NCI-H1105 (cell line): Measurements from ENCODE around the gene CAMK1D.
"Not testable (repeated sequence)": the region's sequence is repeated elsewhere in the genome, so short reads cannot be mapped to it uniquely, and the experiment has no call there.

Source experiments
- DNase-seq: peaks from one replicate; lab custom pipeline; 2025; lab: John Stamatoyannopoulos, UW

CAMK1D gene

DNA sequence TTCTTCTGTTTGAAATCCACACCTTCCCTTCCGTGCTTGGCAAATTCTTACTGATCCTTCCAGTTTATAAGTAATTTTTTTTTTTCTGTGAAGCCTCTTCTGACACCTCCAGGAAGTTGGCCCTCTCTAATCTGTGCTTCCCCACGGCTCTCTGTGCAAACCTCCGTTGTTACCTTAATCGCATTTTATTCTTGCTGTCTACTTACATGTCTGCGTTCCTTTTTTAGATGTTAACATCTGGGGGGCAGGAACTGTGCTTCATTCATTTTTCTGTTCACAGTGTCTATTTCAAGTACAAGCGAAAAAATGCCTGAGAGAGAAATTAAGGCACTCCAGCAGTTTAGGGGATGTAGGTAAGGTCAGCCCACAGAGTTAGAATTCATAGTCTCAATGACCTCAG, 8.4 kb upstream of the CAMK1D start:
- DNase-seq, result no peak

DNA sequence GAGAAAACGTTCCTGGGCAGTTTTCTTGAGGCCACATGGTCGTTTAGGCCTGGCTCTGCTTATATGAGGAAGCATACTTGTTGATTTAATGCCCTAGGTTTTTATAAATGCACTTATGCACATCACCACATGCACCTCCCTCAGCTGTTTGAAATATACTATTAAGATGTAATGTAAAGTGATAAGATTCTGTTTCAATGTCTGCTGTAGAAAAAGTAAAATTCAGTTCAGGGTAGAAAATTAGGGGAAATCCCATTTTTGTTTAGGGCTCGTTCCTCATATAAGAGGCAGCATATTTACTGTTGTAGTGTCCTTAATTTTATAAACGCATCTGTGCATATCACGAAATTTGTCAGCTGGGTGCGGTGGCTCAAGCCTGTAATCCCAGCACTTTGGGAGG, 7.8 kb upstream of the CAMK1D start:
- DNase-seq, result no peak

DNA sequence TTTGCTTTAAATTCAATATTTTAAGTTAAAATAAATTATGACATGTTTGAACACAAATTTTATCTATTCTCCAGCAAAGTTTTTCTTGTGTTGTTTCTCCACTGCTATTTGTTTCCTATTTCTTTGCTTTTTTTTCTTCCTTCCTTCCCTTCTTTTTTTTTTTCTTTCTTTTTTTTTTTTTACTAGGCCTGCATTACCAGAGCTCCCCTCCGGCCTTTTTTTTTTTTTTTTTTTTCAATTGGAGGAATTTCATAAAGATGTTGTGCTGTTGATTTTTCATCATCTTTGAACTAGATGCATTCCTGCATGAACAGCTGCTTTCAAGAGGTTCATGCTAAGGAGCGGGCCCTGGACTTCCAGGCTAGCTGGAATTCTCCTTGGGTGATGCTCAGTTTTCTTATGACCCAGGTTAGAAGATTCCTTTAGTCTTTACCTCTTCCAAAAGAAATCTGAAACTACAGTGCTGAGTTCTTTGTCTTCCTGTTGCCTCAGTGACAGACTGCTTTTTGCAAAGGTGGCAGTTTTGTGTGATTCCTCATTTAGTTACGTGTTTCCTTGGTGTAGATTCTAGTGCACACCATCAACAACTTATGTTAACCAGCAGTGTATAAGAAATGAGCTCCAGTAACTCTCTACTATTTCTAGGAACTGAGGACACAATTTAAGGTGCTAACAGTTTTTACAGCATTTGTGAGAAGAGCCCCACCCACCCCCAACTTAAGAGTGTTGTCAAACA, 4.8 kb upstream of the CAMK1D start:
- no peak for DNase-seq

DNA sequence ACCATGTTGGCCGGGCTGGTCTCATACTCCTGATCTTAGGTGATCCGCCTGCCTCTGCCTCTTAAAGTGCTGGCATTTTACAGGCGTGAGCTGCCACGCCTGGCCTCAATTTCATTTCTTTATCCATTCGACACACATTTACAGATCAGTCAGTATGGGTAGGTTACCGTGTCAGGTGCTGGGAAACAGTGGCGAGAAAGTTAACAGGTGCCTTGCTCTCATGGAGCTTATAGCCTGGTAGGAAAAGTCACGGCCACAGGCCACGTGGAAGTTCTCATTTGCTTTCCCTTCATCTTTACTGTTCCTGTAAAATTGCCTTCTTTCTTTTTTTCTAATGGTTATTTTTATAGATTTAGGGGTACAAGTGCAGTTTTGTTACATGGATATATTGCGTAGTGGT, 2.6 kb upstream of the CAMK1D start:
- DNase-seq, result no peak

DNA sequence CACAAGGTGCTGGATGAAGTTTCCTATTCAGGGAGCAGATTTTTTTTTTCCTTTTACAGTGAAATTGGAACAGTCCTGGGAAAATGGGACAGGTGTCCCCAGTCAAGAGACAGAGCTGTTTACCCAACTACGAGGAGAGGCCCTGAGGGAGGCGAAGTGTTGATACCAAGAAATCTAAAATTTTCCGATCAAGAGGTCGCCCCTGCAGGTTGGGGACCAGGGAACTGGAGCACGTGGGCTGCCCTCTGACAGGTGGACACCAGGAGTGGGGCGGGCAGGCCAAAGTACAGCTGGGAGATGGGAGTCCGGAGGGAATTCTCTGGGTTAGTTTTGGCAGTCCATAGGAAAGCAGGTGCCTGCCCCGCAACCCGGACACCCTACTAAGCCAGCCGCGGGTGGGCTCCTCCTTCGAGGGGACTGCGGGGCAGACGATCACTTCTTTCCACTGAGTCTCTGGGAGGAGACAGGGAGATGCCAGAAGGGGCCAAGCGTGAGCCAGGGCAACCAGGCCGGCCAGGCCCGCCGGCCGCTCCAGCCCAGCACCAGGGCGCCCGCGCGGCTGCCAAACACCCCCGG, 965 bp upstream of the CAMK1D start:
- no peak for DNase-seq

DNA sequence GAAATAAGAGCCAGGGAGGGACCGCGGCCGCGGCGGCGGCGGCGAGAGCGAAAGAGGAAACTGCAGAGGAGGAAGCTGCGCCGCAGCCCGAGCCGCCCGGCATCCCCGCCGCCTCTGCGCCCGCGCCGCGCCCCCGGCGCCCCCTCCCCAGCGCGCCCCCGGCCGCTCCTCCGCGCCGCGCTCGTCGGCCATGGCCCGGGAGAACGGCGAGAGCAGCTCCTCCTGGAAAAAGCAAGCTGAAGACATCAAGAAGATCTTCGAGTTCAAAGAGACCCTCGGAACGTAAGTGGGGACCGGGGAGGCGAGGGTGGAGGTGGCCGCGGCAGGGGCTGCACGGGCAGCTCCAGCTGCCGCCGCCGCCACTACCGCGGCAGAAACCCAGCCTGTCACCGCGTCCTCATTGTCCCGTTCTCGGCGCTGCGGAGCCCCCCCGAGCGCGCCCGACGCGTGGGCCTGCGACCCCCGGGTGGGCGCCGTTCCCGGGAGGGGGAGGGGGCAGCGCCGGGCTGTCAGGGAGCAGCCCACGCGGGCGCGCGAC, 351 bp downstream of the CAMK1D start:
- DNase-seq, result no peak

DNA sequence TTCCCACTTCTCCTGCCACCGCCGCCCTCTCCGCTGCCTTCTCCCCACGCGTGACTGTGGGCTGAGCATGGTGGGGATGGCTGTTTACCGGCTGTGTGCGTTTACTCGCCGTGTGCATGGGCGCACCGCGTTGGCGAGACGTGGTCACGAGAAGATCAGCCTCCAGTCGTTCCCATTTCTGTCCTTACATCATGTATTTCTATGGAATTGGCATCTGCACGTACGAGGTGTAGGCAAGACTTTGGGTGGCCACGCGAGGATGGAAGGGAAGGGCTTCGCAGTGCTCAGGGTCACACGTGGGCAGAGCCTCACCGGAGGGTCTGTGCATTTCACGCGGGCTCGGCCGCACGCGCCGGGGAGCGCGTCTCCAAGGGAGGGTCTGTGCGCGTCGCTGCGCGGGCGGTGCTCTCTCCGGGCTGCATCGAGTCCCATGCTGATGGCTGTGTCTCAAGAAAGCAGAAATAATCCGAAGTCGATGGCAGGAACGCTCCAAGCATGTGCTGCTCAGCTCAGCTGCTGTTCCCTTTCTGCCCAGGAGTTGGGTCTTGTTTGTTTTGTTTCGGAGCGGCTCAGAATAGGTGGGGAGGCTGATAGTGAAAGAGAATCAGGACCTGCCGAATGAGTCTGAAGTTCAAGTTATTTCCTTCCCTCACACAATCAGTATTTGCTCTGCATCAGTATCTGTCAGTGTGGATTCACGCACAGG, 973 bp downstream of the CAMK1D start:
- no peak for DNase-seq

DNA sequence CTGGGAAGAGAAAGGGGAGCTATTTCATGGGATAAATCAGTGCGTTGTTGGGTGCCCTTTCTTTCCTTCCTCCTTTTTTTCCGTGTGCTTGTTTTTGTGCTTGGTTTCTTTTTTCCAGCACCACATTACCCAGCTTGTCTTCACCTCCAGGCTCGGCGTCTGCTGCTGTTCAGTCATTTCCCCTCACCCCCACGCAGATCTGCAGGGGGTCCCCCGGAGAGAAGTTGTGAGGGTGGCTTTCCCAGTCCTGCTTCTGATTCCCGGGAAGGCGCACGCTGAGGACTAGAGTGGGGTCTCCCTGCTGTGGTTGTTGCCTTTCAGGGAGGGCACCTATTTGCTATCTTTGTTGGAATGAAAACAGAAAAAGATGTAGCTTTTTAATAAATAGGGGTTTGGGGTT, 1.6 kb downstream of the CAMK1D start:
- no peak for DNase-seq

DNA sequence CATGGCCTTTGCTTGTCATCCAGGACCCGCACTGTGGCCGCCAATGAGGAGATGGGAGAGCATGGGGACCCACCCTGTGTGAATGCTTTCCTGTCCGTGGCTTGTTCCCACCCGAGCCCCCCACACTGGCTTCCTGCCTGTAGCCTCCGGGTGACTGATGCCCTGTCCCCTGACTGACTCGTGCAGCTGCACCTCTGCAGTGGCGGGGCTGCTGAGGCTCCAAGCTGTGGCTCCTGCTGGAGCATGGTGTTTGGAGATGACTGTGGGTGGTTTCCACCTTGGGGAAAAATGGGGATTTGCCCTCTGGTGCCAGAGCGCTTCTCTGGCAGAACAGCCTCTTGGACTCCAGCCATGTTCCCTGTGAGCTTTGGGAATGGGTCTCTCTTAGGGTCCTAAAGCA, 2.1 kb downstream of the CAMK1D start:
- no peak for DNase-seq

DNA sequence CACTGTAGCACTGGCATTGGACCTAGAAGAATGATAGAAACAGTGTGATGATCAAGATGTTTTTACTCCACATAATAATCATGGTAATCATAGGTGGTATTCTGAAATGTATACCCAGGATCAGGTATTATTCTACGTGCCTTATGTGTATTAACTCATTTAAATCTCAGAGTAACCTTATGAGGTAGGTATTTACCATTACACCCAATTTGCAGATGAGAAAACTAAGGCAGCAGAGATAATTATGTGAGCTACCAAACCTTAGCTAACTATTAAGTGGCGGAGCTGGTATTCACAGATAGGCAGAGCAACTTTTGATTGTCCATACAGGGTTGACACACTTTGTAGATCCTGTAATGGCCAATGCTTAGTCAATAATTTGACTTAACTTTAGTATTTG, 2.5 kb downstream of the CAMK1D start:
- DNase-seq, result no peak

DNA sequence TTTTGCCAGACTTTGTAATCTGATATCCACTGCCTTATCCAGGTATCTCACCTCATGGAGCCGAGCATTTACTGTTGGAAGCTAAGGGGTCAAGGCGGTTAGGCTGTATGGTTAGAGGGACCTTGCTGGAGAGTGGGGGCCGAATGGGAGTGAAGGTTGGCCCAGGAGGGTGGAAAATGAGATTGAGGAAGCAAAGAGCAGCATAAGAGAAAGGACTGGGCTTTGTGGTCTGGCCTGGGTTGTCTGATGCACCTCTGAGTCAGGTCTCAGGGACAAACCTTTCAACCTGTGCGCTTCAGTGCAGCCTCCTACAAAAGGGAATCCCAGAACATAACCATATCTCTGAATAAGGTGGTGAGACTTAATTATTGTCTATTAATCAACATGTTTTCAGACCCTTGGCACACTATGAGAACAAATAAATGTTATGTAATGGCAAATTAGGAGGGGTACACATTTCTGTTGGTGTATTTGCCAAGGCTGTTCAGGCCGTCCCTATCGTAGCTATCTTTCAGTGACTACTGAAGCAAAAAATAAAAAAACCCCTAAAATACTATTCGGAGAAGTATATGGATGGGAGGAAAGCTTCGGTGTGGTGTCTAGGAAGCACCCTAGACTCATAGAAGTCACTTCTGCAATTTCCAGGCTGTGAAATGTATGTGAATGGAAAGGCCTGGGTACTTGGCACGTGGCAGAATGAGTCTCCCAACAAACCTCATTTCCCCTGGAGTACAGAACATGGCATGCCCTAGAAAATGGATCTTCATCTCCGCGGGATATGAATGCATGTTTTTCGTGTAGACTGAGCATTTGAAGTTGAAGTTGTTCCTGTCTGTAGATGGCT, 4.3 kb downstream of the CAMK1D start:
- DNase-seq, result no peak

DNA sequence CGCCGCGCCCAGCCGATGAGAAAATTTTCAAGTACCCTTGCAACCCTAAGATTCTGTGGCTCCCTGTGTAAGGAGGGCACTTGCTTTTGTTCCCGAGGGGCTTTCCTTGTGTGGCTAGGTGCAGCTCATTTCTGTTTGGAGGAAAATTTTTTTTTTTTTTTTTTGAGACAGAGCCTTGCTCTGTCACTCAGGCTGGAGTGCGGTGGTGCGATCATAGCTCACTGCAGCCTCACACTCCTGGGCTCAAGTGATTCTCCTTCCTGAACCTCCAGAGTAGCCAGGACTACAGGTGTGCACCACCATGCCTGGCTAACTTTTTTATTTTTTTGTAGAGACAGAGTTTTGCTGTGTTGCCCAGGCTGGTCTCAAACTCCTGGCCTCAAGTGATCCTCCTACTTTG, 5.3 kb downstream of the CAMK1D start:
- not testable (repeated sequence) for DNase-seq

DNA sequence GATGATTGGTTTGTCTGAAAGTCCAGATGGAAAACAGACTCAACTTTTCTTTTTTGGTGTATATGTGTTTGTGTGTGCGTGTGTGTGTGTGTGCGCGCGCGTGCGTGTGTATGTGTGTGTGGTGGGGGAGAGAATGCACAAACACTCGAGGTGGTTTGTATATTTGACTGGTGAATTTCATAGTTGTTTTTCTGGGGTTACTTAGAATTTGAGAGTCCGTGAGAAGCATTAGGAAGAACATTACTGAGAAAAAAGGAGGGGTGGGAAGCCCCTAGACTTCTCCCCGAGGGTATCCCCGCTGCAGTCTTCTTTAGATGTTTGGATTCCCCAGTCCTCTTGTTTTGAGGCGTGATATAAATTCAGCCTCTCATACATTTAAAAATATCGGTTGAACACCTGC, 6.0 kb downstream of the CAMK1D start:
- DNase-seq, result no peak

DNA sequence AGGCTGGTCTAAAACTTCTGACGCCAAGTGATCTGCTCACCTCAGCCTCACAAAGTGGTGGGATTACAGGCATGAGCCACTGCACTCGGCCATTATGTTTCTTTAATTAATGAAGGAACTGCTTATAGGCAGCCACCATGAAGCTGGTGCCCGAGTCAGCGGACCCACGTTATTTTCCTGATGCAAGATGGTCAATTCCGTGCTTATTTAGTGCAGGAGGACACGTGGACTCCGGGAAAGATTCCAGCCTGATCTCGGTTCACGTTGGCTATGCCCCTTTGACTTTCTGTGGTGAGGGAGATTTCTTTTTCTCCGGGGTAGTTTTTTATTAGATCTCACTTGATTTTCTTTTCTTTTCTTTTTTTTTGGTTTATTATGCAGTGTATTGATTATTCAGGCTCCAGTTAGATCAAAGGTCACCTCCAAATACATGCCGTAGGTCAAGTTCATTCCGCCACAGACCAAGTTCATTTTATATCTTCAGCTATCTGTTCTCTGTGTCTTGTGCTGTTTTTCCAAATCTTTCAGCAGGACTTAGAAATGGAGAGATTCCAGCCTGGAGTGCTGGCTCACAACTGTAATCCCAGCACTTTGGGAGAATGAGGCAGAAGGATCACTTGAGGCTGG, 8.3 kb downstream of the CAMK1D start:
- DNase-seq, result no peak

DNA sequence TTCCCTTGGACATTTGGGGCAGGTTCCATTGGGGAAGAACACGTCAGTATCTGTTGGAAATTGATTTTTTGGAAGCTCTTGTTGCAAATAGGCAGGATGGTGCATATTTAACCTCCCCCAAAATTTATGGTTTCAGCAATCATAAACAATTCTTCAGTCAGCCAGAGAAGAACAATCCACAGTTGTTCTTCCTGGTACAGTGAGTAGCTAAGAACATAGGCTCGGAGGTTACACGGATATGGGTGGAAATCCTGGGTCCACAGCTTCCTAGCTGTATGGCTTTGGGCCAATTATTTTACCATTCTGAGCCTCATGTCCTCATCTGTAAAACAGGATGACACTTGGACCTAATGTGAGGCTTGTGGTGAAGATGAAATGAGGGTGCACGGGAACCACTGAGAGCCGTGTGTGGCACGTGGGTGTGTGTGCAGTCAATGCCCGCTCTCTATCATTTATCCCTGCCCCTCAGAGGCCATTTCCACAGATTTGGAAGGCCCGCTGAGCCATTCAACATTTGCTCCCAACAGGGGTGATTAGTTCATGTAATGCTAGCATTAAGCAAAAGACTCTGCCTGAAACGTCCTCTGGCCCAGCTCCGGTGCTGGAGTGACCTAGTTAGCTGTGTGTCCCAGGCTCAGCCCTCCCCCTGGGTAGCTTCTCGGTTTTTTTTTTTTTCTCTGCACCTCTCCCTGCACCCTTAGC, 9.7 kb downstream of the CAMK1D start:
- no peak for DNase-seq

DNA sequence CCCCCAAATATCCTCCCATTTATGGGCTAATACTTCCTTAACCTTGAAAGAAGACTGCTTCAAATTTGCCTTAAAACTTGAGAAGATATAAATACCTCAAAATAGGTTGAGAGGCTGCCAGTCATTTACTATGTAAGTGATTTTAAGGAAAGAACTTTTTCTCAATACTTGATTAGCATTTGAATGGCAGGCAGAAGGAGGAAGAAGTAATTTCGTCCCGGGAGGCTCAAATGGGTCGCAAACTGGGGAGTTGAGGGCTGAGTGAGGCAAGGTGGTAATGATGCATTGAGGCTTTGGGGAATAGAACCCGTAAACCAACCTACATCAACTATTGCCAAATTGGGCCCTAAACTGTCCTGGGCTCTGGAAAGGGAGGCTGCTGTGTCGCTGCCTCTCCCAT, 11.1 kb downstream of the CAMK1D start:
- DNase-seq, result no peak

DNA sequence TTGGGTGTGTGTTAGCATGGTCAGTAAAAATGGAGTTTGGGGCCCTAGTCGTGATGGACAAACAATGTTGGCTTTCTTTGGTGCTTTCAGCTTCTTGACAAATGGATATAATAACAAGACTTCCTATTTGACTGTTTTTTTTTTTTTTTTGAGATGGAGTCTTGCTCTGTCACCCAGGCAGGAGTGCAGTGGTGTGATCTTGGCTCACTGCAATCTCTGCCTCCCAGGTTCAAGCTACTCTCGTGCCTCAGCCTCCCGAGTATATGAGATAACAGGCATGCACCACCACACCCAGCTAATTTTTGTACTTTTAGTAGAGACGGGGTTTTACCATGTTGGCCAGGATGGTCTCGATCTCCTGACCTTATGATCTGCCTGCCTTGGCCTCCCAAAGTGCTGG, 11.8 kb downstream of the CAMK1D start:
- not testable (repeated sequence) for DNase-seq

DNA sequence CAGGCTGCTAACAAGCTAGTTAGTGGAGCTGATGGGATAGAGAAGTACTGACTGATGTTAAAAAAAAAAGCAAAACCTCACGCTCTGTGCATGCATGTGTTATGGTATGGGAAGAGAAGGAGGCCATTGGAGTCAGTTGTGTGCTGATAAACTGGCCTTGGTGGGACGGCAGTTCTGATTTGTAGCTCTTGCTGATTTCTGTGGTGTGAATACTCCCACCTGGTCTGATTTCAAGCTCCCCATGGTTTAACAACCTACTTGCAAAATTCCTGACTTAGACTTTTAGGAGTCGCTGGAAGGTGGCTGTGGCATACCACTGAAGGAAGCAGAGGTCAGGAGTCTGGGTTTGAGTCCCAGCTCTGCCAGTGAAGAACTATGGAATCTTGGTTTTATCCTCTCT, 15.2 kb downstream of the CAMK1D start:
- DNase-seq, result no peak

DNA sequence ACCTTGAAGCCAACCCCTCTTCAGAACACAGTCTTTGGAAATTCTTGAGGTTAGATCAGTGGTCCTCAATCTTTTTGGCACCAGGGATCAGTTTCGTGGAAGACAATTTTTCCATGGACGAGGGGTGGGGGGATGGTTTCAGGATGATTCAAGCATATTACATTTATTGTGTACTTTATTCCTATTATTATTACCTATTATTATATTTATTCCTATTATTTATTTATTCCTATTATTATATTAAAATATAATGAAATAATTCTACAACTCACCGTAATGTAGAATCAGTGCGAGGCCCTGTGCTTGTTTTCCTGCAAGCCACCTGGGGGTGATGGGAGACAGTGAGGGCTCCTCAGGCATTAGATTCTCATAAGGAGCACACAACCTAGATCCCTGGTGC, 17.9 kb downstream of the CAMK1D start:
- no peak for DNase-seq

DNA sequence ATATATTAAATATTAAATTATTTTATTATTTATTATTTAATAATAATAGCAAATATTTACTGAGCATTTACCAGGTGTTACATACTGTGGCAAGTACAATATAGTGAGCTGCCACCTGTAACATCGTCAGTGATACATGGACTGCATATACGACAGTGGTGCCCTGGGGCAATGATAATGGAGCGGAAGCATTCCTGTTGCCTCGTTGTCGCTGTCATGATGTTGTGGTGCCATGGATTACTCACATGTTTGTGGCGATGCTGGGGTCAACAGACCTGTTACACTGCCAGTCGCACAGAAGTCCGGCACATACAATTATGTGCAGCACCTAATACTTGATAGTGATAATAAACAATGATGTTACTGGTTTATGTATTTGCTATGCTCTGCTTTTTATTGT, 20.6 kb downstream of the CAMK1D start:
- no peak for DNase-seq

DNA sequence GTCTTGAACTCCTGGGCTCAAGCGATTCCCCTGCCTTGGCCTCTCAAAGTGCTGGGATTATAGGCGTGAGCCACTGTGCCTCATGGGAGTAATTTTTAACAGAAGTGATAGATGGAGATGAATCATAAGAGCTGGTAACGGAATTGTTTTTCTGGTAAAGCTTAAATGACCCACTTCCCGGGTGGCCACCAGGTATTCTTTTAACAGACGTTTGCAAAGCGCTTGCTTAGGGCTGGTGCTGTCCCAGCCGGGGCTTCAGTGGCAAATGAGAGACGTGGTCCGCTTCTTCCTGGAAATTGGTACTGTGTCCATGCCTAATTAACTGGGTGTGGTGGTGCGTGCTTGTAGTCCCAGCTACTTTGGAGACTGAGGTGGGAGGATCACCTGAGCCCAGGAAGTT, 23.5 kb downstream of the CAMK1D start:
- DNase-seq, result no peak
